ENCODE results near the gene FEZF2.

FEZF2 gene

GRCh38 chr3:62361824-62362223 lies 11.5 kb downstream of the FEZF2 start:
- Histone ChIP-seq H3K27me3 (ENCODE audit: control insufficient read depth, insufficient read depth, low read length) (peaks cover 29% of the 10 kb centered on the region), H3K36me3 (ENCODE audit: control insufficient read depth, insufficient read depth, low read length) (no peaks in the 10 kb centered on the region), H3K9me3 (ENCODE audit: control insufficient read depth, low read length) (no peaks in the 10 kb centered on the region), H3K4me1 (ENCODE audit: control insufficient read depth, insufficient read depth, low read length) (peaks cover 4% of the 10 kb centered on the region), H3K9ac (ENCODE audit: low read length) (no peak overlapping the region), H3K4me3 (ENCODE audit: low read length) (no peak overlapping the region)

GRCh38 chr3:62361261-62361660 lies 12.1 kb downstream of the FEZF2 start:
- peaks cover 23% of the 10 kb centered on the region for H3K27me3 ChIP-seq (ENCODE audit: control insufficient read depth, insufficient read depth, low read length)
- no peaks in the 10 kb centered on the region for H3K36me3 ChIP-seq (ENCODE audit: control insufficient read depth, insufficient read depth, low read length)
- no peak overlapping the region for H3K9ac ChIP-seq (ENCODE audit: low read length)
- no peaks in the 10 kb centered on the region for H3K9me3 ChIP-seq (ENCODE audit: control insufficient read depth, low read length)
- H3K4me3 ChIP-seq (ENCODE audit: low read length) = no peak overlapping the region
- H3K4me1 ChIP-seq (ENCODE audit: control insufficient read depth, insufficient read depth, low read length) = peaks cover 4% of the 10 kb centered on the region

GRCh38 chr3:62359531-62359930 lies 13.8 kb downstream of the FEZF2 start:
- peaks cover 4% of the 10 kb centered on the region for H3K4me1 ChIP-seq (ENCODE audit: control insufficient read depth, insufficient read depth, low read length)
- H3K36me3 ChIP-seq (ENCODE audit: control insufficient read depth, insufficient read depth, low read length) = no peaks in the 10 kb centered on the region
- peaks cover 8% of the 10 kb centered on the region for H3K27me3 ChIP-seq (ENCODE audit: control insufficient read depth, insufficient read depth, low read length)

GRCh38 chr3:62356356-62356755 lies 17.0 kb downstream of the FEZF2 start:
- no peak overlapping the region for H3K9ac ChIP-seq (ENCODE audit: low read length)
- no peak overlapping the region for H3K4me3 ChIP-seq (ENCODE audit: low read length)
- no peaks in the 10 kb centered on the region for H3K27me3 ChIP-seq (ENCODE audit: control insufficient read depth, insufficient read depth, low read length)
- H3K4me1 ChIP-seq (ENCODE audit: control insufficient read depth, insufficient read depth, low read length) = peaks cover 4% of the 10 kb centered on the region
- H3K36me3 ChIP-seq (ENCODE audit: control insufficient read depth, insufficient read depth, low read length) = no peaks in the 10 kb centered on the region
- no peaks in the 10 kb centered on the region for H3K9me3 ChIP-seq (ENCODE audit: control insufficient read depth, low read length)

More at GRCh38 chr3:62359531-62359930, 13.8 kb downstream of the FEZF2 start:
- Histone ChIP-seq H3K9ac (ENCODE audit: low read length) (no peak overlapping the region), H3K4me3 (ENCODE audit: low read length) (no peak overlapping the region), H3K9me3 (ENCODE audit: control insufficient read depth, low read length) (no peaks in the 10 kb centered on the region)

- no peak overlapping the region for H3K4me3 ChIP-seq (ENCODE audit: low read length)
- peaks cover 4% of the 10 kb centered on the region for H3K4me1 ChIP-seq (ENCODE audit: control insufficient read depth, insufficient read depth, low read length)
- H3K27me3 ChIP-seq (ENCODE audit: control insufficient read depth, insufficient read depth, low read length) = no peaks in the 10 kb centered on the region
- H3K9me3 ChIP-seq (ENCODE audit: control insufficient read depth, low read length) = no peaks in the 10 kb centered on the region
- no peak overlapping the region for H3K9ac ChIP-seq (ENCODE audit: low read length)
- no peaks in the 10 kb centered on the region for H3K36me3 ChIP-seq (ENCODE audit: control insufficient read depth, insufficient read depth, low read length)
These were observed 17.6 kb downstream of the FEZF2 start for GRCh38 chr3:62355703-62356102.

GRCh38 chr3:62343755-62344154 lies 29.6 kb downstream of the FEZF2 start:
- no peaks in the 10 kb centered on the region for H3K27me3 ChIP-seq (ENCODE audit: control insufficient read depth, insufficient read depth, low read length)
- H3K36me3 ChIP-seq (ENCODE audit: control insufficient read depth, insufficient read depth, low read length) = no peaks in the 10 kb centered on the region
- no peaks in the 10 kb centered on the region for H3K4me1 ChIP-seq (ENCODE audit: control insufficient read depth, insufficient read depth, low read length)
- H3K9me3 ChIP-seq (ENCODE audit: control insufficient read depth, low read length) = no peaks in the 10 kb centered on the region
- no peak overlapping the region for H3K9ac ChIP-seq (ENCODE audit: low read length)
- no peak overlapping the region for H3K4me3 ChIP-seq (ENCODE audit: low read length)

- Histone ChIP-seq H3K4me1 (ENCODE audit: control insufficient read depth, insufficient read depth, low read length) (no peaks in the 10 kb centered on the region), H3K4me3 (ENCODE audit: low read length) (no peak overlapping the region), H3K27me3 (ENCODE audit: control insufficient read depth, insufficient read depth, low read length) (no peaks in the 10 kb centered on the region), H3K9me3 (ENCODE audit: control insufficient read depth, low read length) (no peaks in the 10 kb centered on the region), H3K36me3 (ENCODE audit: control insufficient read depth, insufficient read depth, low read length) (no peaks in the 10 kb centered on the region), H3K9ac (ENCODE audit: low read length) (no peak overlapping the region)
These were observed 38.2 kb downstream of the FEZF2 start for GRCh38 chr3:62335196-62335595.

- no peak overlapping the region for H3K9ac ChIP-seq (ENCODE audit: low read length)
- H3K9me3 ChIP-seq (ENCODE audit: control insufficient read depth, low read length) = no peaks in the 10 kb centered on the region
- H3K36me3 ChIP-seq (ENCODE audit: control insufficient read depth, insufficient read depth, low read length) = no peaks in the 10 kb centered on the region
- H3K4me1 ChIP-seq (ENCODE audit: control insufficient read depth, insufficient read depth, low read length) = no peaks in the 10 kb centered on the region
- H3K27me3 ChIP-seq (ENCODE audit: control insufficient read depth, insufficient read depth, low read length) = no peaks in the 10 kb centered on the region
- no peak overlapping the region for H3K4me3 ChIP-seq (ENCODE audit: low read length)
These were observed 40.5 kb downstream of the FEZF2 start for GRCh38 chr3:62332835-62333244.

GRCh38 chr3:62332017-62332416 lies 41.3 kb downstream of the FEZF2 start:
- no peaks in the 10 kb centered on the region for H3K4me1 ChIP-seq (ENCODE audit: control insufficient read depth, insufficient read depth, low read length)
- no peaks in the 10 kb centered on the region for H3K27me3 ChIP-seq (ENCODE audit: control insufficient read depth, insufficient read depth, low read length)
- no peak overlapping the region for H3K4me3 ChIP-seq (ENCODE audit: low read length)
- H3K9me3 ChIP-seq (ENCODE audit: control insufficient read depth, low read length) = no peaks in the 10 kb centered on the region
- H3K9ac ChIP-seq (ENCODE audit: low read length) = no peak overlapping the region
- no peaks in the 10 kb centered on the region for H3K36me3 ChIP-seq (ENCODE audit: control insufficient read depth, insufficient read depth, low read length)

GRCh38 chr3:62329971-62330370 lies 43.4 kb downstream of the FEZF2 start:
- H3K9ac ChIP-seq (ENCODE audit: low read length) = no peak overlapping the region
- H3K4me1 ChIP-seq (ENCODE audit: control insufficient read depth, insufficient read depth, low read length) = no peaks in the 10 kb centered on the region
- no peaks in the 10 kb centered on the region for H3K36me3 ChIP-seq (ENCODE audit: control insufficient read depth, insufficient read depth, low read length)
- no peaks in the 10 kb centered on the region for H3K9me3 ChIP-seq (ENCODE audit: control insufficient read depth, low read length)
- H3K27me3 ChIP-seq (ENCODE audit: control insufficient read depth, insufficient read depth, low read length) = no peaks in the 10 kb centered on the region
- H3K4me3 ChIP-seq (ENCODE audit: low read length) = no peak overlapping the region

GRCh38 chr3:62325896-62326295 lies 47.5 kb downstream of the FEZF2 start:
- Histone ChIP-seq H3K9ac (ENCODE audit: low read length) (no peak overlapping the region), H3K4me1 (ENCODE audit: control insufficient read depth, insufficient read depth, low read length) (no peaks in the 10 kb centered on the region), H3K36me3 (ENCODE audit: control insufficient read depth, insufficient read depth, low read length) (no peaks in the 10 kb centered on the region), H3K9me3 (ENCODE audit: control insufficient read depth, low read length) (no peaks in the 10 kb centered on the region), H3K27me3 (ENCODE audit: control insufficient read depth, insufficient read depth, low read length) (no peaks in the 10 kb centered on the region), H3K4me3 (ENCODE audit: low read length) (no peak overlapping the region)

- H3K9ac ChIP-seq (ENCODE audit: low read length) = no peak overlapping the region
- peaks cover 4% of the 10 kb centered on the region for H3K4me1 ChIP-seq (ENCODE audit: control insufficient read depth, insufficient read depth, low read length)
- no peak overlapping the region for H3K4me3 ChIP-seq (ENCODE audit: low read length)
- no peaks in the 10 kb centered on the region for H3K27me3 ChIP-seq (ENCODE audit: control insufficient read depth, insufficient read depth, low read length)
- no peaks in the 10 kb centered on the region for H3K36me3 ChIP-seq (ENCODE audit: control insufficient read depth, insufficient read depth, low read length)
- H3K9me3 ChIP-seq (ENCODE audit: control insufficient read depth, low read length) = no peaks in the 10 kb centered on the region
These were observed 50.1 kb downstream of the FEZF2 start for GRCh38 chr3:62323241-62323640.

Measured in mucosa of stomach (tissue), 1 donor.